Right lobe of liver (tissue), 6 donors: ENCODE measurements around the gene RNF182. TPM values are rescaled to one million over a fixed set of nuclear protein-coding genes. Genes with fewer than 3 reads are reported as not detected.
"Not testable (repeated sequence)": the region's sequence is repeated elsewhere in the genome, so short reads cannot be mapped to it uniquely, and the experiment has no call there.

ENCODE experiments used
- ATAC-seq, 4 donors: fragments of 200-7000 bp; cut with Tn5 transposase; one replicate each; pipeline ENCODE4 v1.9.1; 2020; ENCODE audit warnings: mild to moderate bottlenecking in 4 of 4, moderate library complexity in 4 of 4
- DNase-seq, 3 donors: peaks; one replicate each; pipeline ENCODE4 v3.0.0-alpha.2; 2020
- H3K27ac ChIP-seq, 3 donors: fragments of 200-600 bp; one replicate each; pipeline ENCODE4 v1.8.0; 2022
- H3K27me3 ChIP-seq, 2 donors: fragments of 200-600 bp; one replicate each; pipeline ENCODE4 v1.8.0; 2022
- H3K36me3 ChIP-seq, 4 donors: fragments of 200-600 bp; sonication (generic) in 1 of 4; one replicate each; pipeline versions ENCODE4 v1.5.1 to v1.8.0; 2017 to 2022; ENCODE audit warnings: control low read depth in 1 of 4
- H3K4me1 ChIP-seq, 4 donors: fragments of 200-600 bp; sonication (generic) in 1 of 4; one replicate each; pipeline versions ENCODE4 v1.5.1 to v1.8.0; 2017 to 2022; ENCODE audit warnings: control low read depth in 1 of 4
- H3K4me3 ChIP-seq, 3 donors: fragments of 200-600 bp; one replicate each; pipeline ENCODE4 v1.8.0; 2022
- H3K9me3 ChIP-seq, 4 donors: fragments of 200-600 bp; sonication (generic) in 1 of 4; one replicate each; pipeline versions ENCODE4 v1.5.1 to v1.8.0; 2017 to 2022; ENCODE audit warnings: control low read depth in 1 of 4
- CTCF ChIP-seq, 4 donors: fragments of 200-600 bp in 3 of 4; fragments of 450-650 bp in 1 of 4; IDR thresholded peaks; one replicate each; pipeline versions ENCODE4 v1.5.1 to v1.8.0; 2016 to 2022; ENCODE audit warnings: antibody characterized with exemption in 4 of 4, mild to moderate bottlenecking in 2 of 4
- POLR2A ChIP-seq: fragments of 450-650 bp; IDR thresholded peaks from one replicate; pipeline ENCODE4 v1.6.1; 2017; ENCODE audit warnings: antibody characterized with exemption, mild to moderate bottlenecking
- WGBS: methylation state at CpG from one replicate; pipeline ENCODE4 v1.1.6; 2018; ENCODE audit warnings: low coverage, low lambda C conversion rate; ENCODE audit not compliant: insufficient coverage; ENCODE audit errors: missing lambda C conversion rate; 5-methylcytosine and 5-hydroxymethylcytosine counted together
- intact Hi-C, 2 donors: fragments of 100-400 bp; cut with DNase I; formaldehyde crosslinking; loops; one replicate each; pipeline versions ENCODE4 v1.11.2 to v1.14.1; 2022
- total RNA-seq, 6 experiments: library from RNA; depleted of rRNA in 2 of 6; stranded (reverse); fragments of >200 nt in 2 of 6; fragmentation: NEBNext Ultra II Directional in 3 of 6; extraction: Animal tissue kit (Norgen Biotek cat#: 25700) in 3 of 6; gene quantifications; one replicate each; pipeline versions ENCODE4 v1.1.0 to v1.2.4, GENCODE V29; 2016 to 2023
- donor health status: DM: no; HTN: yes; CAD: no.
- donor health status: DM: no; HTN: no; CAD: no.
- donor health status: DM: no; HTN: no; CAD: no.
- donor health status: DM: no; HTN: yes; CAD: no.
- donor health status: DM: no; HTN: yes; CAD: no.

RNF182 gene
- total RNA-seq, 6 experiments from 2014 or later: not detected

- Histone ChIP-seq H3K4me3 (no peak overlapping the region), H3K4me1 (no peaks in the 10 kb centered on the region), H3K27ac (no peak overlapping the region), H3K36me3 (no peaks in the 10 kb centered on the region), H3K27me3 (no peaks in the 10 kb centered on the region), H3K9me3 (no peaks in the 10 kb centered on the region)
- 51% methylated on average over 5 of the region's 5 CpGs for WGBS
- ATAC-seq (no peak), DNase-seq (no peak)
- no peak for TF ChIP-seq POLR2A
- intact Hi-C loops: no loop called here
Observed at GRCh38 chr6:14016935-14017625, 92.3 kb downstream of the RNF182 start.

- H3K4me1 ChIP-seq: no peaks in the 10 kb centered on the region
- no peak overlapping the region for H3K27ac ChIP-seq
- no peak for TF ChIP-seq POLR2A
- no peak for TF ChIP-seq CTCF (IDR thresholded peaks at IDR 0.05)
- no peaks in the 10 kb centered on the region for H3K27me3 ChIP-seq
- H3K4me3 ChIP-seq: no peak overlapping the region
- H3K9me3 ChIP-seq: no peaks in the 10 kb centered on the region
- intact Hi-C loops: no loop called here
- no peak for DNase-seq
- no peaks in the 10 kb centered on the region for H3K36me3 ChIP-seq
- no peak for ATAC-seq
- 77% methylated on average over 10 of the region's 46 CpGs for WGBS
Observed at GRCh38 chr6:14017626-14018475, 93.1 kb downstream of the RNF182 start.

GRCh38 chr6:14018559-14018958 is 93.8 kb downstream of the RNF182 start:
- H3K27ac ChIP-seq, H3K4me1 ChIP-seq, ATAC-seq, intact Hi-C loops, H3K9me3 ChIP-seq, DNase-seq, H3K4me3 ChIP-seq, H3K27me3 ChIP-seq, H3K36me3 ChIP-seq: not testable (repeated sequence)
- 81% methylated on average over 4 of the region's 6 CpGs for WGBS

- WGBS: no CpG with 5 or more reads among the region's 2 CpGs
- DNase-seq (no peak), ATAC-seq (no peak)
- H3K9me3 ChIP-seq: no peaks in the 10 kb centered on the region
- H3K27ac ChIP-seq: no peak overlapping the region
- H3K27me3 ChIP-seq: no peaks in the 10 kb centered on the region
- TF ChIP-seq CTCF (IDR thresholded peaks at IDR 0.05) (no peak), POLR2A (no peak)
- H3K4me3 ChIP-seq: no peak overlapping the region
- no peaks in the 10 kb centered on the region for H3K4me1 ChIP-seq
- no peaks in the 10 kb centered on the region for H3K36me3 ChIP-seq
- intact Hi-C loops: no loop called here
Observed at GRCh38 chr6:14020551-14020950, 95.8 kb downstream of the RNF182 start.

GRCh38 chr6:14021449-14021848 is 96.7 kb downstream of the RNF182 start:
- 28% methylated on average over 4 of the region's 4 CpGs for WGBS
- H3K4me1 ChIP-seq: no peaks in the 10 kb centered on the region
- intact Hi-C loops: no loop called here
- DNase-seq: no peak
- H3K9me3 ChIP-seq: no peaks in the 10 kb centered on the region
- no peak for ATAC-seq
- TF ChIP-seq CTCF (IDR thresholded peaks at IDR 0.05) (no peak), POLR2A (no peak)
- no peak overlapping the region for H3K4me3 ChIP-seq
- H3K36me3 ChIP-seq: no peaks in the 10 kb centered on the region
- no peak overlapping the region for H3K27ac ChIP-seq
- no peaks in the 10 kb centered on the region for H3K27me3 ChIP-seq
